NCI-H1694 (cell line): ENCODE measurements around the gene SP1.

Experiments
- DNase-seq: peaks from one replicate; lab custom pipeline; 2025; lab: John Stamatoyannopoulos, UW

Gene SP1

GRCh38 chr12:53452159-53453077, 72.4 kb downstream of the SP1 start:
- peak; percentile 53 for DNase-seq

GRCh38 chr12:53453953-53454640, 74.1 kb downstream of the SP1 start:
- DNase-seq = no peak

GRCh38 chr12:53454707-53455106, 74.7 kb downstream of the SP1 start:
- DNase-seq = no peak

GRCh38 chr12:53456654-53457366, 76.8 kb downstream of the SP1 start:
- no peak for DNase-seq

GRCh38 chr12:53459097-53459496, 79.1 kb downstream of the SP1 start:
- no peak for DNase-seq

- no peak for DNase-seq
These were observed 81.1 kb downstream of the SP1 start for GRCh38 chr12:53461059-53461458.

- no peak for DNase-seq
These were observed 81.6 kb downstream of the SP1 start for GRCh38 chr12:53461591-53461990.

- no peak for DNase-seq
These were observed 83.0 kb downstream of the SP1 start for GRCh38 chr12:53462935-53463334.

GRCh38 chr12:53463802-53464560, 84.0 kb downstream of the SP1 start:
- DNase-seq = no peak

- DNase-seq = no peak
These were observed 84.9 kb downstream of the SP1 start for GRCh38 chr12:53464685-53465418.

GRCh38 chr12:53465679-53466078, 85.7 kb downstream of the SP1 start:
- DNase-seq = no peak
